ENCODE data around the gene PTPRF.
"Not testable (repeated sequence)": the region's sequence is repeated elsewhere in the genome, so short reads cannot be mapped to it uniquely, and the experiment has no call there.

The PTPRF gene

DNA sequence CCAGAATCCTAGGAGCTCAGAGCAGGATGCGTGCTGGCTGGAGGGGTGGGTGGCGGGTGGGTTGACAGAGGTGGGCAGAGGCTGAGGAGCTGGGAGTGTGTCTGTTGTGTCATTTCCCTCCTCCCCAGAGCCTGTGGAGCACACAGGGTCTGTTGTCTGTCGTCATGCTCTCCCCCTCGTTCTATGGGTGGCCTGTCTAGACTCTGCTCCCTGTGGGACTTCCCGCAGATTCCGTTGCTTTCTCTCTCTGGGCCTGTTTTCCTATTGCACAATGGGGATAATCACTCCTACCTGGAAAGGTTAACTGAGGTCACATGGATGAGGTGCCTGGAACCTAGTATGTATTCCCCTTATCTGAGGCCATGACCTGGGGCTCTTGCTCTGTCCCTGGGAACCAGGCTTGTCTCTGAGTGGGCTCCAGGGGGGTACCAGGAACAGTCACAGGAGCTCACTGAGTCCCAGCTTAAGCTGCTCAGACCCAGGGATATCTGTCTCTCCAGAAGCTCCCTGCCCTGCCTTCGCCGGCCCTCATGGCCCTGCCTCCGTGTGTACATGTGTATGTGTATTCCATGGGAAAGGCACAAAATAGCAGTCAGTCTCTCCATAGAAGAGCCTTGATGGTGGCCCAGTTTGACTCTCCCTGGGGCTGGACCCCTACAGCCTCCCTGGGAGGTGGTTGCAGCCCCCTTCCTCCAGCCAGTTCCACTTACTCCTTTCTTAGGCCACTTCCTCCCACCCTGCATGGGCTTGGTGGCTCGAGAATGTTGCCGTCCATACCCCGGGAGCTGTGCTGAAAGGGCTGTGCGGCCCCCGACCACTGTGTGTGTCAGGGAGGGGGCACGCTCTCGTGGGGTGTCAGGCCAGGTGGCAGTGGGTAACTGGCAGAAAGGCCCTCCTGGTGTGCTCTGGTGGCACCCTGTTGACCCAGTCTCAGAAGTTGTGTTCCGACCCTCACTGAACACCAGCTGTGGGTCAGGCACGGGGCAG is 17.9 kb downstream of the PTPRF start:
- Histone ChIP-seq H3K9me3 (ENCODE audit: control insufficient read depth, low read depth, low read length) (no peaks in the 10 kb centered on the region), H3K36me3 (ENCODE audit: control insufficient read depth, low read depth, low read length) (peaks cover 13% of the 10 kb centered on the region), H3K9ac (ENCODE audit: low read length) (no peak overlapping the region), H3K27me3 (ENCODE audit: control insufficient read depth, insufficient read depth, low read length) (no peaks in the 10 kb centered on the region), H3K27ac (ENCODE audit: low read length) (no peak overlapping the region), H3K4me3 (ENCODE audit: low read length) (no peak overlapping the region), H3K4me1 (ENCODE audit: control insufficient read depth, low read depth, low read length) (peaks cover 51% of the 10 kb centered on the region)

- H3K9ac ChIP-seq (ENCODE audit: low read length): peak overlapping the region; percentile 19
- H3K27me3 ChIP-seq (ENCODE audit: control insufficient read depth, insufficient read depth, low read length); H3K27ac ChIP-seq (ENCODE audit: low read length); H3K9me3 ChIP-seq (ENCODE audit: control insufficient read depth, low read depth, low read length): not testable (repeated sequence)
- peaks cover 20% of the 10 kb centered on the region for H3K36me3 ChIP-seq (ENCODE audit: control insufficient read depth, low read depth, low read length)
- H3K4me3 ChIP-seq (ENCODE audit: low read length): peak overlapping the region; percentile 24
- peaks cover 51% of the 10 kb centered on the region for H3K4me1 ChIP-seq (ENCODE audit: control insufficient read depth, low read depth, low read length)
Observed at GRCh38 chr1:43549394-43549793, 18.7 kb downstream of the PTPRF start.

DNA sequence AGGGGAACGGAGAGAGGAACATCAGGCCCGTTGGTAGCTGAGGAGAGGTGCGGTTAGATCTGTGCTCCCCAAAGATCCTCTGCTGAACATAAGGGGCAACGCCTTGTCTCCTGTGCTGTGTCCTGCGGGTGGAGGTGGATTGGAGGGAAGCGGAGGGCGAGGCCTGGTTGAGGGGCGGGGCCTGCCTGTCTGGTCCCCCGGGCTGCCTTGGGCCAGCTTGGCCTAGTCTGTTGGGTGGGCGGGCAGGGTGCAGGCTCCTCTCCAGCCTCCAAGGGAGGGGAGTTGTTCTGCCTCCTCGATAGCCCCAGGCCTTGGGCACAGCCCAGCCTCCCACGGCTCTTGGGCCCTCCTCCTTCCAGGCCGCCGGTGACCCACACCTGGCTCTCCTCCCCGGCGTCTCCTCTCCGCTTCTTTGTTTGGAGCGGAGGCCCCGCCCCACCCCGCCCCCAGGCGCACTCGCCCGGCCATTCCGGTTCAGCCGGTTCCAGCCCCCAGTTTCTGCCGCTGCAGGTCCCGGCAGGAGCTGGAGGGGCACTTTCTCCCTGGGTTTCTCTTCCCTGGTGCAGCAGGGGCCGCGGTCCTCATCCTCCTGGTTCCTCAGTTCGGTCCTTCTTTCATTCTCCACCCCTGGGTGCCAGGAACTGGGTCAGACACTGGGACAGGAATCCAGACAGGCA is 19.4 kb downstream of the PTPRF start:
- no peaks in the 10 kb centered on the region for H3K27me3 ChIP-seq (ENCODE audit: control insufficient read depth, insufficient read depth, low read length)
- no peaks in the 10 kb centered on the region for H3K9me3 ChIP-seq (ENCODE audit: control insufficient read depth, low read depth, low read length)
- peaks cover 20% of the 10 kb centered on the region for H3K36me3 ChIP-seq (ENCODE audit: control insufficient read depth, low read depth, low read length)
- H3K4me3 ChIP-seq (ENCODE audit: low read length): peak overlapping the region; percentile 54
- H3K4me1 ChIP-seq (ENCODE audit: control insufficient read depth, low read depth, low read length): peaks cover 49% of the 10 kb centered on the region
- peak overlapping the region; percentile 67 for H3K9ac ChIP-seq (ENCODE audit: low read length)
- peak overlapping the region; percentile 65 for H3K27ac ChIP-seq (ENCODE audit: low read length)

GRCh38 chr1:43550598-43551246 is 20.0 kb downstream of the PTPRF start:
- peaks cover 23% of the 10 kb centered on the region for H3K36me3 ChIP-seq (ENCODE audit: control insufficient read depth, low read depth, low read length)

DNA sequence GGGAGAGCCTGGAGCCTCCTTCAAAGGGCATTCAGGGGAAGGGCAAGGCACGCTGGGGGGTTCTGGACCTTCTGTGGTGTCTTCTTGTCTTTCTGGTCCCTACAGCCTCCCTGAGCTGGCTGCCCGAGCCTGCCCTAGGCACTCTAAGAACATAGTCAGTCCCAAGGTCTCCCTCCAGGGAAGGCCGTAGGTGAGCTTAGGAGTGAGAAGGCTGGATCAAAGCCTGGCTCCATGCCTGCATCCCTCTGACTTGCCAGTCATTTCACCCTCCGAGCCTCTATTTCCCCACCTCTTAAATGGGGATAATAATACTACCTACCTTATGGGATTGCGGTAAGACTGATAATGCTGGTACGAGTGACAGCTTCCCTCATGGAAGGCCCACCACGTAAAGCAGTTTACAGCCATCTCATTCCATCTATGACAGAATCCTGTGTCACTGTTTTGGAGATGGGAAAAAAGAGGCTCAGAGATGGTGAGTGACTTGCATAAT is 20.8 kb downstream of the PTPRF start:
- Histone ChIP-seq H3K27me3 (ENCODE audit: control insufficient read depth, insufficient read depth, low read length) (no peaks in the 10 kb centered on the region), H3K27ac (ENCODE audit: low read length) (no peak overlapping the region), H3K4me1 (ENCODE audit: control insufficient read depth, low read depth, low read length) (peaks cover 37% of the 10 kb centered on the region), H3K9ac (ENCODE audit: low read length) (no peak overlapping the region), H3K4me3 (ENCODE audit: low read length) (no peak overlapping the region), H3K36me3 (ENCODE audit: control insufficient read depth, low read depth, low read length) (peaks cover 28% of the 10 kb centered on the region), H3K9me3 (ENCODE audit: control insufficient read depth, low read depth, low read length) (no peaks in the 10 kb centered on the region)

More at GRCh38 chr1:43550598-43551246, 20.0 kb downstream of the PTPRF start:
- no peaks in the 10 kb centered on the region for H3K27me3 ChIP-seq (ENCODE audit: control insufficient read depth, insufficient read depth, low read length)
- peaks cover 43% of the 10 kb centered on the region for H3K4me1 ChIP-seq (ENCODE audit: control insufficient read depth, low read depth, low read length)
- H3K9ac ChIP-seq (ENCODE audit: low read length): peak overlapping the region; percentile 67
- peak overlapping the region; percentile 54 for H3K4me3 ChIP-seq (ENCODE audit: low read length)
- H3K27ac ChIP-seq (ENCODE audit: low read length): peak overlapping the region; percentile 65
- H3K9me3 ChIP-seq (ENCODE audit: control insufficient read depth, low read depth, low read length): no peaks in the 10 kb centered on the region

GRCh38 chr1:43552059-43552742 is 21.5 kb downstream of the PTPRF start:
- no peak overlapping the region for H3K27ac ChIP-seq (ENCODE audit: low read length)
- no peaks in the 10 kb centered on the region for H3K9me3 ChIP-seq (ENCODE audit: control insufficient read depth, low read depth, low read length)
- no peak overlapping the region for H3K4me3 ChIP-seq (ENCODE audit: low read length)
- no peak overlapping the region for H3K9ac ChIP-seq (ENCODE audit: low read length)
- peaks cover 34% of the 10 kb centered on the region for H3K4me1 ChIP-seq (ENCODE audit: control insufficient read depth, low read depth, low read length)
- H3K27me3 ChIP-seq (ENCODE audit: control insufficient read depth, insufficient read depth, low read length): no peaks in the 10 kb centered on the region
- peaks cover 33% of the 10 kb centered on the region for H3K36me3 ChIP-seq (ENCODE audit: control insufficient read depth, low read depth, low read length)

GRCh38 chr1:43552813-43553212 is 22.1 kb downstream of the PTPRF start:
- Histone ChIP-seq H3K27ac (ENCODE audit: low read length) (no peak overlapping the region), H3K9ac (ENCODE audit: low read length) (no peak overlapping the region), H3K4me3 (ENCODE audit: low read length) (no peak overlapping the region), H3K9me3 (ENCODE audit: control insufficient read depth, low read depth, low read length) (no peaks in the 10 kb centered on the region), H3K27me3 (ENCODE audit: control insufficient read depth, insufficient read depth, low read length) (no peaks in the 10 kb centered on the region), H3K36me3 (ENCODE audit: control insufficient read depth, low read depth, low read length) (peaks cover 33% of the 10 kb centered on the region), H3K4me1 (ENCODE audit: control insufficient read depth, low read depth, low read length) (peaks cover 34% of the 10 kb centered on the region)

DNA sequence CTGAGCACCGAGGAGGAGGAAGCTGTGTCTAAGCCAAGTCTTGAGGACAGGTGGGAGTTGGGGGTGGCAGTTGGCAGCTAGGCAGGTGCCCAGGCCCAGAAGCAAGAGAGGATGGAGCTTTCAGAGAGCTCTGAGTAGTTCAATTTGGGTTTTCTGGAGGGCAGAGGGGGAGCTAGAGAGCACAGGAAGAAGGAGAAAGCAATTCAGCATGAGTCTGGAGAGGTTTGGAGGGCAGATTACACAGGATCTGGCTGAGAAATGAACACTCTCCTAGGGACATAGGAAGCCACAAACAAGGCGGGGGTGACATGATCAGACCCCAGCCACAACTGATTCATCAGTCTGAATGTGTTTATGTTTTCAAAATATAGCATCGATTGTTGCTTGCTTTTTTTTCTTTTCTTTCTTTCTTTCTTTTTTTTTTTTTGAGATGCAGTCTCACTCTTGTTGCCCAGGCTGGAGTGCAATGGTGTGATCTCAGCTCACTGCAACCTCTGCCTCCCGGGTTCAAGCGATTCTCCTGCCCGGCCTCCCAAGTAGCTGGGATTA is 23.8 kb downstream of the PTPRF start:
- H3K4me3 ChIP-seq (ENCODE audit: low read length): no peak overlapping the region
- no peaks in the 10 kb centered on the region for H3K9me3 ChIP-seq (ENCODE audit: control insufficient read depth, low read depth, low read length)
- H3K27me3 ChIP-seq (ENCODE audit: control insufficient read depth, insufficient read depth, low read length): no peaks in the 10 kb centered on the region
- H3K4me1 ChIP-seq (ENCODE audit: control insufficient read depth, low read depth, low read length): peaks cover 32% of the 10 kb centered on the region
- H3K9ac ChIP-seq (ENCODE audit: low read length): no peak overlapping the region
- no peak overlapping the region for H3K27ac ChIP-seq (ENCODE audit: low read length)
- peaks cover 33% of the 10 kb centered on the region for H3K36me3 ChIP-seq (ENCODE audit: control insufficient read depth, low read depth, low read length)

GRCh38 chr1:43556782-43557181 is 26.1 kb downstream of the PTPRF start:
- Histone ChIP-seq H3K9ac (ENCODE audit: low read length) (no peak overlapping the region), H3K4me1 (ENCODE audit: control insufficient read depth, low read depth, low read length) (peaks cover 16% of the 10 kb centered on the region), H3K27ac (ENCODE audit: low read length) (no peak overlapping the region), H3K36me3 (ENCODE audit: control insufficient read depth, low read depth, low read length) (peaks cover 33% of the 10 kb centered on the region), H3K4me3 (ENCODE audit: low read length) (no peak overlapping the region), H3K9me3 (ENCODE audit: control insufficient read depth, low read depth, low read length) (no peaks in the 10 kb centered on the region), H3K27me3 (ENCODE audit: control insufficient read depth, insufficient read depth, low read length) (no peaks in the 10 kb centered on the region)

GRCh38 chr1:43557744-43558245 is 27.1 kb downstream of the PTPRF start:
- no peak overlapping the region for H3K9ac ChIP-seq (ENCODE audit: low read length)
- H3K36me3 ChIP-seq (ENCODE audit: control insufficient read depth, low read depth, low read length): peaks cover 27% of the 10 kb centered on the region
- peak overlapping the region; percentile 14 for H3K4me3 ChIP-seq (ENCODE audit: low read length)
- no peak overlapping the region for H3K27ac ChIP-seq (ENCODE audit: low read length)
- no peaks in the 10 kb centered on the region for H3K27me3 ChIP-seq (ENCODE audit: control insufficient read depth, insufficient read depth, low read length)
- peaks cover 6% of the 10 kb centered on the region for H3K4me1 ChIP-seq (ENCODE audit: control insufficient read depth, low read depth, low read length)
- H3K9me3 ChIP-seq (ENCODE audit: control insufficient read depth, low read depth, low read length): no peaks in the 10 kb centered on the region

All from iPS-18a (cell line).